HEK293 (cell line): ENCODE data around the gene OR11H6.

Experiments
- CTCF ChIA-PET: fragments of 350-600 bp; formaldehyde crosslinking; extraction: SDS; loops from one replicate; lab custom pipeline; 2021; ENCODE audit warnings: antibody characterized with exemption; lab: Yijun Ruan, JAX
- POLR2A ChIA-PET: fragments of 300-600 bp; formaldehyde crosslinking; extraction: SDS; loops from one replicate; lab custom pipeline; 2020; ENCODE audit warnings: antibody characterized with exemption, inconsistent platforms; lab: Yijun Ruan, JAX
- H3K27ac ChIP-seq: fragments of 200-500 bp; sonication (Bioruptor generic); 2 replicates; pipeline ENCODE4 v1.5.1; 2014; ENCODE audit warnings: low read depth, low read length, control low read depth, inconsistent platforms; ENCODE audit errors: extremely low read depth
- H3K36me3 ChIP-seq, 2 experiments: fragments of 200-500 bp in 1 of 2; sonication (Bioruptor generic) in 1 of 2; 1 replicate in 1 of 2; 2 replicates in 1 of 2; pipeline ENCODE4 v1.5.1; 2014 to 2017; ENCODE audit warnings: inconsistent platforms in 2 of 2, low read length in 2 of 2; ENCODE audit not compliant: control insufficient read depth in 2 of 2, insufficient read depth in 1 of 2
- H3K4me1 ChIP-seq: fragments of 200-500 bp; sonication (Bioruptor generic); 2 replicates; pipeline ENCODE4 v1.5.1; 2014; ENCODE audit warnings: mild to moderate bottlenecking, low read length, inconsistent platforms; ENCODE audit not compliant: control insufficient read depth, insufficient read depth
- H3K4me3 ChIP-seq: 2 replicates; pipeline ENCODE4 v1.5.1; 2011; ENCODE audit warnings: low read depth, mild to moderate bottlenecking, control low read depth, low read length, moderate library complexity
- H3K9me3 ChIP-seq: fragments of 200-500 bp; sonication (Bioruptor generic); 2 replicates; pipeline ENCODE4 v1.5.1; 2014; ENCODE audit warnings: low read depth, low read length, inconsistent platforms; ENCODE audit not compliant: control insufficient read depth, insufficient read depth
- KLF10 ChIP-seq: fragments of 450-650 bp; IDR thresholded peaks from 2 replicates; pipeline ENCODE4 v1.5.1; 2018; ENCODE audit warnings: missing biosample characterization, mild to moderate bottlenecking, missing genetic modification characterization
- PRDM1 ChIP-seq: fragments of 450-650 bp; formaldehyde crosslinking; IDR thresholded peaks from 2 replicates; pipeline ENCODE4; 2016; ENCODE audit warnings: missing biosample characterization, missing genetic modification characterization
- YY1 ChIP-seq: fragments of 450-650 bp; formaldehyde crosslinking; IDR thresholded peaks from 2 replicates; pipeline ENCODE4 v1.5.1; 2018; ENCODE audit warnings: missing biosample characterization, missing genetic modification characterization
- ZBTB21 ChIP-seq: fragments of 450-650 bp; formaldehyde crosslinking; IDR thresholded peaks from 2 replicates; pipeline ENCODE4 v1.5.1; 2017; ENCODE audit warnings: missing biosample characterization, missing genetic modification characterization
- ZBTB7A ChIP-seq: fragments of 450-650 bp; formaldehyde crosslinking; IDR thresholded peaks from 2 replicates; pipeline ENCODE4 v1.5.1; 2016; ENCODE audit warnings: low read depth, missing biosample characterization, missing genetic modification characterization
- ZFP41 ChIP-seq: fragments of 450-650 bp; formaldehyde crosslinking; IDR thresholded peaks from 2 replicates; pipeline ENCODE4 v1.5.1; 2016; ENCODE audit warnings: missing biosample characterization, missing genetic modification characterization, borderline replicate concordance
- ZNF169 ChIP-seq: fragments of 450-650 bp; formaldehyde crosslinking; IDR thresholded peaks from 2 replicates; pipeline ENCODE4 v1.5.1; 2016; ENCODE audit warnings: missing biosample characterization, missing genetic modification characterization
- ZNF184 ChIP-seq: fragments of 450-650 bp; IDR thresholded peaks from 2 replicates; pipeline ENCODE4 v1.5.1; 2018; ENCODE audit warnings: missing biosample characterization, mild to moderate bottlenecking, missing genetic modification characterization
- ZNF350 ChIP-seq: fragments of 450-650 bp; formaldehyde crosslinking; IDR thresholded peaks from 2 replicates; pipeline ENCODE4 v1.5.0; 2017; ENCODE audit warnings: missing biosample characterization, mild to moderate bottlenecking, missing genetic modification characterization
- ZNF354C ChIP-seq: fragments of 450-650 bp; formaldehyde crosslinking; IDR thresholded peaks from 2 replicates; pipeline ENCODE4 v1.5.1; 2016; ENCODE audit warnings: missing biosample characterization, missing genetic modification characterization, low read depth, borderline replicate concordance
- ZNF530 ChIP-seq: fragments of 450-650 bp; formaldehyde crosslinking; IDR thresholded peaks from 2 replicates; pipeline ENCODE4 v1.5.1; 2016; ENCODE audit warnings: low read depth, missing biosample characterization, missing genetic modification characterization
- ZNF544 ChIP-seq: fragments of 450-650 bp; formaldehyde crosslinking; IDR thresholded peaks from 2 replicates; pipeline ENCODE4 v1.5.0; 2017; ENCODE audit warnings: missing biosample characterization, missing genetic modification characterization
- ZNF558 ChIP-seq: fragments of 450-650 bp; formaldehyde crosslinking; IDR thresholded peaks from 2 replicates; pipeline ENCODE4 v1.5.1; 2016; ENCODE audit warnings: missing biosample characterization, missing genetic modification characterization
- TF ChIP-seq, protein P1 (sequence below): fragments of 450-650 bp; formaldehyde crosslinking; IDR thresholded peaks from 2 replicates; pipeline ENCODE4 v1.5.1; 2016; ENCODE audit warnings: missing biosample characterization, missing genetic modification characterization
- TF ChIP-seq, protein P2 (sequence below): fragments of 450-650 bp; formaldehyde crosslinking; IDR thresholded peaks from 2 replicates; pipeline ENCODE4 v1.5.1; 2016; ENCODE audit warnings: missing biosample characterization, missing genetic modification characterization, low read depth
- TF ChIP-seq, protein P3 (sequence below): fragments of 450-650 bp; formaldehyde crosslinking; IDR thresholded peaks from 2 replicates; pipeline ENCODE4 v1.5.1; 2016; ENCODE audit warnings: missing biosample characterization, missing genetic modification characterization
- TF ChIP-seq, protein P4 (sequence below): fragments of 450-650 bp; formaldehyde crosslinking; IDR thresholded peaks from 2 replicates; pipeline ENCODE4 v1.5.1; 2016; ENCODE audit warnings: missing biosample characterization, missing genetic modification characterization
- TF ChIP-seq, protein P5 (sequence below): fragments of 450-650 bp; formaldehyde crosslinking; IDR thresholded peaks from 2 replicates; pipeline ENCODE4 v1.5.1; 2016; ENCODE audit warnings: missing biosample characterization, missing genetic modification characterization, borderline replicate concordance
- TF ChIP-seq, protein P6 (sequence below): fragments of 450-650 bp; formaldehyde crosslinking; IDR thresholded peaks from 2 replicates; pipeline ENCODE4 v1.5.1; 2016; ENCODE audit warnings: missing biosample characterization, missing genetic modification characterization

Gene OR11H6

DNA sequence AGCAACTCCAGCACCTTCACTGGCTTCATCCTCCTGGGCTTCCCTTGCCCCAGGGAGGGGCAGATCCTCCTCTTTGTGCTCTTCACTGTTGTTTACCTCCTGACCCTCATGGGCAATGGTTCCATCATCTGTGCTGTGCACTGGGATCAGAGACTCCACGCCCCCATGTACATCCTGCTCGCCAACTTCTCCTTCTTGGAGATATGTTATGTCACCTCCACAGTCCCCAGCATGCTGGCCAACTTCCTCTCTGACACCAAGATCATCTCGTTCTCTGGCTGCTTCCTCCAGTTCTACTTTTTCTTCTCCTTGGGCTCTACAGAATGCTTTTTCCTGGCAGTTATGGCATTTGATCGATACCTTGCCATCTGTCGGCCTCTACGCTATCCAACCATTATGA lies 26.1 kb upstream of the OR11H6 start:
- Histone ChIP-seq H3K4me3 (no peak overlapping the region), H3K9me3 (no peaks in the 10 kb centered on the region), H3K36me3 (no peaks in the 10 kb centered on the region), H3K4me1 (no peaks in the 10 kb centered on the region), H3K27ac (no peak overlapping the region)
- TF ChIP-seq ZNF184 (tag by site-specific recombination) (no peak), ZNF169 (tag by site-specific recombination) (no peak)
- CTCF ChIA-PET: no interaction called here
- POLR2A ChIA-PET: no interaction called here

DNA sequence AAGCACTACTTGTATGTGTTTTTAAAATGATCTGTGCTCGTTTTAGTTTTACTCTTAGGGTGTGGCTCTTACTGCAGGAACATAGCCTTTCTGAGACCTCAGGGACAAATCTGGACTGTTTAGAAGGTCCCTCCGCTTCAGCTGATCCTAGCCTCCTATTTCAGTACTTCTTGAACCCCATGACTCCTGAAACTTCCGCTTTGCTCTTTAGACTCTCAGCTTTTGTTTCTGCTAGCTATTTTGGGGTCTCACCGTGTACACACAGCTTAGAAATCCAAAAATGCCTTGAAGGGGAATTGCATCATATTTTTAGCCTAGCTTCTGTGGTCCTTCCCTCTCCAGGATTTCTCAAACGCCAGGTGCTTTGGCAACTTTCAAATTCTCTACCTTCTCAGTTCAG lies 24.5 kb upstream of the OR11H6 start:
- ChIA-PET POLR2A (no interaction called here), CTCF (no interaction called here)
- Histone ChIP-seq H3K4me1 (no peaks in the 10 kb centered on the region), H3K9me3 (no peaks in the 10 kb centered on the region), H3K27ac (no peak overlapping the region), H3K4me3 (no peak overlapping the region), H3K36me3 (no peaks in the 10 kb centered on the region)
- TF ChIP-seq, protein P1, sequence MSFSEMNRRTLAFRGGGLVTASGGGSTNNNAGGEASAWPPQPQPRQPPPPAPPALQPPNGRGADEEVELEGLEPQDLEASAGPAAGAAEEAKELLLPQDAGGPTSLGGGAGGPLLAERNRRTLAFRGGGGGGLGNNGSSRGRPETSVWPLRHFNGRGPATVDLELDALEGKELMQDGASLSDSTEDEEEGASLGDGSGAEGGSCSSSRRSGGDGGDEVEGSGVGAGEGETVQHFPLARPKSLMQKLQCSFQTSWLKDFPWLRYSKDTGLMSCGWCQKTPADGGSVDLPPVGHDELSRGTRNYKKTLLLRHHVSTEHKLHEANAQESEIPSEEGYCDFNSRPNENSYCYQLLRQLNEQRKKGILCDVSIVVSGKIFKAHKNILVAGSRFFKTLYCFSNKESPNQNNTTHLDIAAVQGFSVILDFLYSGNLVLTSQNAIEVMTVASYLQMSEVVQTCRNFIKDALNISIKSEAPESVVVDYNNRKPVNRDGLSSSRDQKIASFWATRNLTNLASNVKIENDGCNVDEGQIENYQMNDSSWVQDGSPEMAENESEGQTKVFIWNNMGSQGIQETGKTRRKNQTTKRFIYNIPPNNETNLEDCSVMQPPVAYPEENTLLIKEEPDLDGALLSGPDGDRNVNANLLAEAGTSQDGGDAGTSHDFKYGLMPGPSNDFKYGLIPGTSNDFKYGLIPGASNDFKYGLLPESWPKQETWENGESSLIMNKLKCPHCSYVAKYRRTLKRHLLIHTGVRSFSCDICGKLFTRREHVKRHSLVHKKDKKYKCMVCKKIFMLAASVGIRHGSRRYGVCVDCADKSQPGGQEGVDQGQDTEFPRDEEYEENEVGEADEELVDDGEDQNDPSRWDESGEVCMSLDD (tag by site-specific recombination): no peak
- TF ChIP-seq ZNF354C (no peak), ZBTB21 (no peak), ZNF350 (tag by site-specific recombination) (no peak), ZNF558 (no peak), KLF10 (tag by site-specific recombination) (no peak), ZBTB7A (tag by site-specific recombination) (no peak), ZNF530 (tag by site-specific recombination) (no peak), YY1 (tag by site-specific recombination) (no peak), PRDM1 (no peak), ZFP41 (tag by site-specific recombination) (no peak), ZNF544 (no peak)
- TF ChIP-seq, protein P2, sequence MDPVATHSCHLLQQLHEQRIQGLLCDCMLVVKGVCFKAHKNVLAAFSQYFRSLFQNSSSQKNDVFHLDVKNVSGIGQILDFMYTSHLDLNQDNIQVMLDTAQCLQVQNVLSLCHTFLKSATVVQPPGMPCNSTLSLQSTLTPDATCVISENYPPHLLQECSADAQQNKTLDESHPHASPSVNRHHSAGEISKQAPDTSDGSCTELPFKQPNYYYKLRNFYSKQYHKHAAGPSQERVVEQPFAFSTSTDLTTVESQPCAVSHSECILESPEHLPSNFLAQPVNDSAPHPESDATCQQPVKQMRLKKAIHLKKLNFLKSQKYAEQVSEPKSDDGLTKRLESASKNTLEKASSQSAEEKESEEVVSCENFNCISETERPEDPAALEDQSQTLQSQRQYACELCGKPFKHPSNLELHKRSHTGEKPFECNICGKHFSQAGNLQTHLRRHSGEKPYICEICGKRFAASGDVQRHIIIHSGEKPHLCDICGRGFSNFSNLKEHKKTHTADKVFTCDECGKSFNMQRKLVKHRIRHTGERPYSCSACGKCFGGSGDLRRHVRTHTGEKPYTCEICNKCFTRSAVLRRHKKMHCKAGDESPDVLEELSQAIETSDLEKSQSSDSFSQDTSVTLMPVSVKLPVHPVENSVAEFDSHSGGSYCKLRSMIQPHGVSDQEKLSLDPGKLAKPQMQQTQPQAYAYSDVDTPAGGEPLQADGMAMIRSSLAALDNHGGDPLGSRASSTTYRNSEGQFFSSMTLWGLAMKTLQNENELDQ: no peak
- TF ChIP-seq, protein P3, sequence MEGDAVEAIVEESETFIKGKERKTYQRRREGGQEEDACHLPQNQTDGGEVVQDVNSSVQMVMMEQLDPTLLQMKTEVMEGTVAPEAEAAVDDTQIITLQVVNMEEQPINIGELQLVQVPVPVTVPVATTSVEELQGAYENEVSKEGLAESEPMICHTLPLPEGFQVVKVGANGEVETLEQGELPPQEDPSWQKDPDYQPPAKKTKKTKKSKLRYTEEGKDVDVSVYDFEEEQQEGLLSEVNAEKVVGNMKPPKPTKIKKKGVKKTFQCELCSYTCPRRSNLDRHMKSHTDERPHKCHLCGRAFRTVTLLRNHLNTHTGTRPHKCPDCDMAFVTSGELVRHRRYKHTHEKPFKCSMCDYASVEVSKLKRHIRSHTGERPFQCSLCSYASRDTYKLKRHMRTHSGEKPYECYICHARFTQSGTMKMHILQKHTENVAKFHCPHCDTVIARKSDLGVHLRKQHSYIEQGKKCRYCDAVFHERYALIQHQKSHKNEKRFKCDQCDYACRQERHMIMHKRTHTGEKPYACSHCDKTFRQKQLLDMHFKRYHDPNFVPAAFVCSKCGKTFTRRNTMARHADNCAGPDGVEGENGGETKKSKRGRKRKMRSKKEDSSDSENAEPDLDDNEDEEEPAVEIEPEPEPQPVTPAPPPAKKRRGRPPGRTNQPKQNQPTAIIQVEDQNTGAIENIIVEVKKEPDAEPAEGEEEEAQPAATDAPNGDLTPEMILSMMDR (tag by site-specific recombination): no peak
- TF ChIP-seq, protein P4, sequence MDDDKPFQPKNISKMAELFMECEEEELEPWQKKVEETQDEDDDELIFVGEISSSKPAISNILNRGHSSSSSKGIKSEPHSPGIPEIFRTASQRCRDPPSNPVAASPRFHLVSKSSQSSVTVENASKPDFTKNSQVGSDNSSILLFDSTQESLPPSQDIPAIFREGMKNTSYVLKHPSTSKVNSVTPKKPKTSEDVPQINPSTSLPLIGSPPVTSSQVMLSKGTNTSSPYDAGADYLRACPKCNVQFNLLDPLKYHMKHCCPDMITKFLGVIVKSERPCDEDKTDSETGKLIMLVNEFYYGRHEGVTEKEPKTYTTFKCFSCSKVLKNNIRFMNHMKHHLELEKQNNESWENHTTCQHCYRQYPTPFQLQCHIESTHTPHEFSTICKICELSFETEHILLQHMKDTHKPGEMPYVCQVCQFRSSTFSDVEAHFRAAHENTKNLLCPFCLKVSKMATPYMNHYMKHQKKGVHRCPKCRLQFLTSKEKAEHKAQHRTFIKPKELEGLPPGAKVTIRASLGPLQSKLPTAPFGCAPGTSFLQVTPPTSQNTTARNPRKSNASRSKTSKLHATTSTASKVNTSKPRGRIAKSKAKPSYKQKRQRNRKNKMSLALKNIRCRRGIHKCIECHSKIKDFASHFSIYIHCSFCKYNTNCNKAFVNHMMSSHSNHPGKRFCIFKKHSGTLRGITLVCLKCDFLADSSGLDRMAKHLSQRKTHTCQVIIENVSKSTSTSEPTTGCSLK (tag by site-specific recombination): no peak
- TF ChIP-seq, protein P5, sequence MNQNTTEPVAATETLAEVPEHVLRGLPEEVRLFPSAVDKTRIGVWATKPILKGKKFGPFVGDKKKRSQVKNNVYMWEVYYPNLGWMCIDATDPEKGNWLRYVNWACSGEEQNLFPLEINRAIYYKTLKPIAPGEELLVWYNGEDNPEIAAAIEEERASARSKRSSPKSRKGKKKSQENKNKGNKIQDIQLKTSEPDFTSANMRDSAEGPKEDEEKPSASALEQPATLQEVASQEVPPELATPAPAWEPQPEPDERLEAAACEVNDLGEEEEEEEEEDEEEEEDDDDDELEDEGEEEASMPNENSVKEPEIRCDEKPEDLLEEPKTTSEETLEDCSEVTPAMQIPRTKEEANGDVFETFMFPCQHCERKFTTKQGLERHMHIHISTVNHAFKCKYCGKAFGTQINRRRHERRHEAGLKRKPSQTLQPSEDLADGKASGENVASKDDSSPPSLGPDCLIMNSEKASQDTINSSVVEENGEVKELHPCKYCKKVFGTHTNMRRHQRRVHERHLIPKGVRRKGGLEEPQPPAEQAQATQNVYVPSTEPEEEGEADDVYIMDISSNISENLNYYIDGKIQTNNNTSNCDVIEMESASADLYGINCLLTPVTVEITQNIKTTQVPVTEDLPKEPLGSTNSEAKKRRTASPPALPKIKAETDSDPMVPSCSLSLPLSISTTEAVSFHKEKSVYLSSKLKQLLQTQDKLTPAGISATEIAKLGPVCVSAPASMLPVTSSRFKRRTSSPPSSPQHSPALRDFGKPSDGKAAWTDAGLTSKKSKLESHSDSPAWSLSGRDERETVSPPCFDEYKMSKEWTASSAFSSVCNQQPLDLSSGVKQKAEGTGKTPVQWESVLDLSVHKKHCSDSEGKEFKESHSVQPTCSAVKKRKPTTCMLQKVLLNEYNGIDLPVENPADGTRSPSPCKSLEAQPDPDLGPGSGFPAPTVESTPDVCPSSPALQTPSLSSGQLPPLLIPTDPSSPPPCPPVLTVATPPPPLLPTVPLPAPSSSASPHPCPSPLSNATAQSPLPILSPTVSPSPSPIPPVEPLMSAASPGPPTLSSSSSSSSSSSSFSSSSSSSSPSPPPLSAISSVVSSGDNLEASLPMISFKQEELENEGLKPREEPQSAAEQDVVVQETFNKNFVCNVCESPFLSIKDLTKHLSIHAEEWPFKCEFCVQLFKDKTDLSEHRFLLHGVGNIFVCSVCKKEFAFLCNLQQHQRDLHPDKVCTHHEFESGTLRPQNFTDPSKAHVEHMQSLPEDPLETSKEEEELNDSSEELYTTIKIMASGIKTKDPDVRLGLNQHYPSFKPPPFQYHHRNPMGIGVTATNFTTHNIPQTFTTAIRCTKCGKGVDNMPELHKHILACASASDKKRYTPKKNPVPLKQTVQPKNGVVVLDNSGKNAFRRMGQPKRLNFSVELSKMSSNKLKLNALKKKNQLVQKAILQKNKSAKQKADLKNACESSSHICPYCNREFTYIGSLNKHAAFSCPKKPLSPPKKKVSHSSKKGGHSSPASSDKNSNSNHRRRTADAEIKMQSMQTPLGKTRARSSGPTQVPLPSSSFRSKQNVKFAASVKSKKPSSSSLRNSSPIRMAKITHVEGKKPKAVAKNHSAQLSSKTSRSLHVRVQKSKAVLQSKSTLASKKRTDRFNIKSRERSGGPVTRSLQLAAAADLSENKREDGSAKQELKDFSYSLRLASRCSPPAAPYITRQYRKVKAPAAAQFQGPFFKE: no peak
- TF ChIP-seq, protein P6, sequence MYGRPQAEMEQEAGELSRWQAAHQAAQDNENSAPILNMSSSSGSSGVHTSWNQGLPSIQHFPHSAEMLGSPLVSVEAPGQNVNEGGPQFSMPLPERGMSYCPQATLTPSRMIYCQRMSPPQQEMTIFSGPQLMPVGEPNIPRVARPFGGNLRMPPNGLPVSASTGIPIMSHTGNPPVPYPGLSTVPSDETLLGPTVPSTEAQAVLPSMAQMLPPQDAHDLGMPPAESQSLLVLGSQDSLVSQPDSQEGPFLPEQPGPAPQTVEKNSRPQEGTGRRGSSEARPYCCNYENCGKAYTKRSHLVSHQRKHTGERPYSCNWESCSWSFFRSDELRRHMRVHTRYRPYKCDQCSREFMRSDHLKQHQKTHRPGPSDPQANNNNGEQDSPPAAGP (tag by site-specific recombination): no peak
